Activated CD4-positive, alpha-beta T cell treated with anti-CD3 and anti-CD28 coated beads, Interleukin-2, amount 50 U/mL, for 16 hours (primary cell): Measurements from ENCODE around the gene MSGN1.
"Not testable (repeated sequence)": the region's sequence is repeated elsewhere in the genome, so short reads cannot be mapped to it uniquely, and the experiment has no call there.

Experiments used
- DNase-seq: peaks from one replicate; pipeline ENCODE4 v3.0.0-alpha.2; 2020

Gene MSGN1

GRCh38 chr2:17805717-17806363, 10.4 kb upstream of the MSGN1 start:
- no peak for DNase-seq

GRCh38 chr2:17813010-17813741, 3.1 kb upstream of the MSGN1 start:
- no peak for DNase-seq

GRCh38 chr2:17813742-17814473, 2.4 kb upstream of the MSGN1 start:
- DNase-seq = no peak

GRCh38 chr2:17814601-17815000, 1.7 kb upstream of the MSGN1 start:
- DNase-seq = no peak

GRCh38 chr2:17815468-17816184, 634 bp upstream of the MSGN1 start:
- DNase-seq = no peak

- DNase-seq = no peak
Measured at GRCh38 chr2:17818235-17818815, 2.1 kb downstream of the MSGN1 start.

- no peak for DNase-seq
Measured at GRCh38 chr2:17821080-17821479, 4.8 kb downstream of the MSGN1 start.

- DNase-seq = no peak
Measured at GRCh38 chr2:17821535-17822444, 5.5 kb downstream of the MSGN1 start.

- no peak for DNase-seq
Measured at GRCh38 chr2:17822445-17823117, 6.3 kb downstream of the MSGN1 start.

GRCh38 chr2:17823646-17824045, 7.4 kb downstream of the MSGN1 start:
- DNase-seq = not testable (repeated sequence)

- DNase-seq = no peak
Measured at GRCh38 chr2:17827316-17827715, 11.1 kb downstream of the MSGN1 start.

GRCh38 chr2:17827785-17828184, 11.5 kb downstream of the MSGN1 start:
- no peak for DNase-seq

- DNase-seq = peak; percentile 29
Measured at GRCh38 chr2:17830053-17831034, 14.1 kb downstream of the MSGN1 start.

- DNase-seq = no peak
Measured at GRCh38 chr2:17835516-17835915, 19.3 kb downstream of the MSGN1 start.

- DNase-seq = no peak
Measured at GRCh38 chr2:17839959-17840358, 23.7 kb downstream of the MSGN1 start.

GRCh38 chr2:17843457-17843856, 27.2 kb downstream of the MSGN1 start:
- DNase-seq = no peak

- DNase-seq = no peak
Measured at GRCh38 chr2:17845806-17846205, 29.5 kb downstream of the MSGN1 start.

GRCh38 chr2:17846676-17847075, 30.4 kb downstream of the MSGN1 start:
- DNase-seq = no peak

- no peak for DNase-seq
Measured at GRCh38 chr2:17847236-17847635, 31.0 kb downstream of the MSGN1 start.

GRCh38 chr2:17849275-17849674, 33.0 kb downstream of the MSGN1 start:
- no peak for DNase-seq
